Right hindlimb (tissue), 1 donor: ENCODE data around the gene ADAMTS12.

Experiments used
- DNase-seq: peaks from one replicate; pipeline ENCODE4 v3.0.0-alpha.2; 2018

ADAMTS12 gene

DNA sequence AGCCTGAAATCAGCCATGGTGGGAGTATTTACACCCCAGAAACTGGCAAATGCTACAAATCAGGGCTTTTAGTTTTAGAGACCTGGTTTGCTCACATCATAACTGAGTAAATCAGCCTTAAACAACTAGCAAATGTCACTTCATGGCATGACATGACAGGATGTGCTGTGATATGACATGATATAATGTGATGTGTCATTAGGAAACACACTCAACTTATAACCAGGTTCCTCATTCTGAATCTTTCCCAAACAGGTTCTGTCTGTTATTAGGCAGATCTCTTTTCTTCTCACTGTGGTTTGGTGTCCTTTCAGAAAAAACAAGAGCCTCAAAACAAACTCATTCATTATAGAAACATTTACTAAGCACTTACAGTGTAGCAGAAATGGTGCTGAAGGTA, 90.5 kb downstream of the ADAMTS12 start:
- DNase-seq, result no peak

DNA sequence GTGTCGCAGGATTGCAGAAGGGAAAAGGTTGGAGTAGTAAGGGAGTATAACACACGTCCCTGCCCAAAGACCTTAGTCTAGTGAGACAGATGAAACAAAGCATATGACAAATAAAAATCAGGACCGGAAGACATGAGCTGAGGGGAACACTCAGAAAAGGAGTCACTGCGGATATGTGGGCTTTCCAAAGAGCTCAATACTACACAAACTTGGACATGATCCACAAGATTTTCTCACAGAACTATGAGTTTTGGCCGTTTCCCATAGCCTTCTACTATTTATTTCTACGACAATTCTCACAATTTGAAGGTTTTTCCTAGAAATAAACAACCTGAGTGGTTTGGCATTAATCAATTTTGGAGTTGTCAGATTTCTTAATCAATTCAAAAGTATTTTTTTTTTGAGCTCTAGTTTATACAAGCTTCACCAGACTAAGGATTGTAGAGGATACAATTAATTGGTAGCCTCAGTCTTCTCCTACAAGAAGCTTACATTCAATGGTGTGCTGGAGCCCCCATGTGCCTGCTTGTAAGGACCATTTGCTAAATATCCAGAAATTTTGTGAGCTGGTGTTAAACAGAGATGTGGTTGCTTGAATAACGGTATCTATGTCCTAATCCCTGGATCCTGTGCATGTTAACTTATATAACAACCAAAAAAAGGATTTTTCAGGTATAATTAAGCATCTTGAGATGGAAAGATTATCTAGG, 91.4 kb downstream of the ADAMTS12 start:
- DNase-seq, result no peak

DNA sequence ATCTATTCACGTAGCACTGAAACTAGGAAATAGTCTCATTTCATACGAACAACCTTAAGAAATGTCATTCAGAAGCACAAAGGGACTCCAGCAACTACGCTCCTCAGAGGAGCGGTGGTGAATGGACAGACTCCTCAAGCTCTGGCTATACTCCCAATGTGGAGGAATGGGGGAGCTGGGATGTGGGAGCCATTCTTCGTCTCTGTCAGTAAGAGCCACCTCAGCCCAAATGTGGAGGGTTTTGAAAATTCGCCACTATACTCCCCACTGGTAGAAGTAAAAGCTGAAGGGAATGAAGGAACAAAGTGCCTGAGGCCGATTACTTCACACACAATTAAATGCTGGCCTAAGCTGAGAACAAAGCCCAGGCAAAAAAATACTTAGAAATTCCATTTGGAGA, 96.3 kb downstream of the ADAMTS12 start:
- no peak for DNase-seq

DNA sequence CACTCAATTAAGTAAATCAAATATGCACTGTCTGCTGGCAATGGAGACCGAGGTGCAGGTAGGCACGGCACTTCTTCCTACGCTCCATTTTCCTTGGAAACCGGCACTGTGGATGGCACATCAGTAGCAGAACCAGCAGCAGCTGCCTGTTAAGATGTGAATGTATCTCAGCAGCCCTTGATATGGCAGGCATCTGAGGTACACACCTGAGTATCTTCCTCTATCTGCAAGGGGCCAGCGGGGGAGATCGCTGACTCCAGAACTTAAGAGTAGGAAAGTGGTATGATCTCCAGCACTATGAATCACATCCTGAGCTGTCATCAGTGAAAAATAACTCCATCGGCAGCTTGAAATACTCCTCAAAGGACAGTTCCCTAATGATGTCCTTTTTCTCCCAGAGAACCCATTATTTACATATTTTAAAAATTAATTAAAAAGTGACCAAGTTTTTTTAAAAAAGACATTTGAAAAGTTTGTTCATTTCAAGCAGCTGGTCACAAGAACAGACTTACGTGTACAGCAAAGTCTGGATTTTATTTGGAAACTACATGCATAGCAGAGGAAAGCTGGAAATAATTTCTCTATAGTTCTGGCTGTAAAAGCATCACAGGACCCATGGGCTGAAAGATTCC, 97.1 kb downstream of the ADAMTS12 start:
- DNase-seq, result no peak

DNA sequence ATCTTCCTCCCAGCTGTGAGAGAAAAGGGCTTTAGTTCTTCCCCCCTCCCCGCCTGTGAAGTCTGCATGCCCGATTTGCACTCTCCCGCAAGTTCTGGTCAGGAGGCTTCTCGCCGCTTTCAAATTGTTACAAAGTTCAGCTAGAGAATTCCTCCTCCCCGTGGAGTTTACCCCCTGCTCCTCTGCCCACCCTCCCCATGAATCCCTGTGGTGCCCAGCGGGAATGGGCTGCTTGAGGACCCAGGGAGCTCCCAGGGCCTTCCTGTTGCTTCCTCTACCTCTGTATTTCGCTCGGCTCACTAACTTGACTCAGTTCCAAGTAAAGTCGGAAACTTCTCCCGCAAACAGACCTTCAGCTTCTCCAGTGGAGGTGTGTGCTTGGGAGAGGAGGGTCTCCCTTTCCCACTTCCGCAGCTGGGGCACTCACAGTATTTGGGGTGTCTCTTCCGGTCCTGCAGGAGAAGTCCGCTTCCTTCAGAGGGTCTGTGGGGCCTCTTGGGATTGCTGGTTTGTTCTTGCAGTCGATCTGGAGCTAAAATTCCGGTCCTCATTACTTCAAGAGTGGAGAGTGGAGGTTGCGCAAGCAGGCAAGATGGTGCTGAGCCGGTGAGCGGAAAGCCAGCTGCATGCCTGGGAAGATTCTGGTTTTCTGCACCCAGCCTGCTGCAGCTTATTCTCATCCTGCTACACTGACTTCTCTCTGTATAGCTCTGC, 97.8 kb downstream of the ADAMTS12 start:
- no peak for DNase-seq

DNA sequence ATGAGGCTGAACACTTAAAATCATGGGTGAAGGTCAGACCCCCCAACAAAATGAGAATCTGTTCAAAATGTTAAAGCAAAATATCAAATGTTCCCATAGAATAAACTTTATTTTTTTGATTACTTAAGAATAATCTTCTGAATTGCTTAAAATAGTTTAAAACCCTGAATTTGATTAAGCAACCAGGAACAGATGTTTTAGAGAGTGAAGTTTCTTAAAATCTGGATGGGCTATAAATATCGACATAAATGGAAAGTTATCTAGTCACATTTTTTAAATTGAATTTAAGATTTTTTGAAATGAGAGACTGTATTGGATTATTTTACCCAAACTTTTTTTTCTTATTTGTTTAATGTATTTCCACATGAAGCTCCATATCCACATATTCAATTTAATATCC, 98.5 kb downstream of the ADAMTS12 start:
- DNase-seq, result no peak

DNA sequence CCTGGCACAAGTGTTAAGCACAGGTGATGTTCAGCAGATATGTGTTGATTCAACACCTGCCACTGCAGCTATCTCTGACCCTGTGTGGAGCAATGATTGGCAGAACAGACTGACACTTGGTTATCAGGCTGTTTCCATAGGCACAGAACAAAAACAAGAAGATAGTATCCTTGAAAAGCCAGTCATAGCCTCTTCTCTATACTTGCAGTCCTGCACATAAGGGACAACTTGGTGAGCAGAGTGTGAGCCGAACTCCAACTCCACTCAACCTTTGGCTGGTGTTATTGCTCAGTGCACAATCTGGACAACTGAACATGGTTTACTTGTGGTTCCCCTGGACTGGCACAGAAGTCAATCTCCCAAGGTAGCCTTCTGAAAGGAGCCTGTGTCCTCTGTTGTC, 99.2 kb downstream of the ADAMTS12 start:
- no peak for DNase-seq

DNA sequence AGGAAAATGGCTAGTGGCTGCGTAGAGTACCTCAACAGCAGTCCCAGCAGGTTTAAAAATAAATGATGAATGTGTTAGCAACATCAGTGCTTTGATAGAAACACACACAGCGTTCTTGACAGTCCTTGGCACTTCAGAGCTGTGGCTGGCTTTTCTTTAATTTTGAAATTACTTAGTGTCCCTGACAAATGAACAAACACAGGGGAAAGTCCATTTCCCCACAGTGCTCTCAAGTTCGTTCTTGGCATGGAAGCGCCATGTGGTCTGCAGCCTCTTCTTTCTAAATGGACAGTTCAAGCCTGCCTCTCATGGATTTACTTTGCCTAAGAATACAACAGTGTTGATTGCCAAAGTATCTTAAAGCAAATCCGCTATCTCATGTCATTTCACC, 102.2 kb downstream of the ADAMTS12 start:
- no peak for DNase-seq

DNA sequence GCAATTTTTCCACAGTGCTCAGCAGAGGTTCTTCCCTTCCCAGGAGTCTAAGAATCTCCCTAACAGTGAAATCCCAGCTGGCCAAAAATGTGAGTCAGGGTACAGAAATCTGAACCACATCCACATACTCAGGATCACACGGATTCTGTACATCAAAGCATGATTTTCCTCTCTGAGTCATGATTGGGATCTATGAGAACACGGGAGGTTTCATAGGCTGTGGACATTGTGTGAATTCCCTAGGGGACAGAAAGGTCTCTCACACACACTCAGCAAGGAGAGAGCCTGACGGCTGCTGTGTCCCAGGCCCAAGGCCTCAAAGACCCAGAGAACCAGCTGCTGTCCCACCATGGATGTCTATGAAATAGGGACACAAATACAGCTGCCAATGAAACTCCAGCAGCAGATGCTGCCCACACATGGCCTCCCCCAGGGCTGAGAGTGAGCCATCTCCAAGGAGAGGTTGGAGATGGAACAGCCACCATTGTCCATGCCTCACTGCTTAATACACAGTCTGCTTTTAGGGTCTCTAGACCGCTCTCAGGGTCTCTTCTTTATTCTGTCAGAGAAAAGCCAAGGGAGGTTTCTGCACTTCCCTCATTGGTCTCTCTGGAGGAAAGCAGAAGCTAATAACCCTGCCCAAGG, 102.7 kb downstream of the ADAMTS12 start:
- DNase-seq, result no peak

DNA sequence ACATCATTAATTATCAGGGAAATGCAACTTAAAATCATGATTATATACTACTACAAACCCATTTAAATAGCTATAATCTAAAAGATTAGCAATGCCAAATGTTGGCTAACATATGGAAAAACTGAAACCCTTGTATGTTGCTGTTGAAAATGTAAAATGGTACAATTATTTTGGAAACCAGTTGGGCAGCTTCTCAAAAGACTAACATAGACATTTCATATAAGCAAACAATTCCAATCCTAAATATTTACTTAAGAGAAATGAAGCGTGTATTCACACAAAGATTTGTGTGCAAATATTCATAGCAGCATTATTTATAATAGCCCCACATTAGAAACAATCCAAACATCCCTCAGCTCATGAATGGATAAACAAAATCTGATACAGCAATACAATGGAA, 106.2 kb downstream of the ADAMTS12 start:
- DNase-seq, result no peak

DNA sequence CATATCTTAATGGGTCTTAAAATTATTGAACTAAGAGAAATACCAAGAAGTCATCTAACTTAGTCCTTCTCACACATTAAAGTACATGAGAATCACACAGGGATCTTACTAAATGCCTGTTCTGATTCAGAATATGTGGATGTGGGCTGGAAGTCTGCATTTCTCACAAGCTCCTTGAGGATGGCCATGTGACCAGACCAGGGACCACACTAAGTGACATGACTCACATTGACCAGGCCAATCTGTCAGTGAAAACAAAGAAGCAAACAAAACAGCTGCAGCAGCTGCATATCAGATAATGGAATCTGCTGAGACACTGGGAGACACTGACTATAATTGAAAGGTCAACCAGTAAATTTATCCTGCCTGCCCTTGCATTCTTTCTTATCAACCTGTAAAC, 110.5 kb downstream of the ADAMTS12 start:
- DNase-seq, result no peak

DNA sequence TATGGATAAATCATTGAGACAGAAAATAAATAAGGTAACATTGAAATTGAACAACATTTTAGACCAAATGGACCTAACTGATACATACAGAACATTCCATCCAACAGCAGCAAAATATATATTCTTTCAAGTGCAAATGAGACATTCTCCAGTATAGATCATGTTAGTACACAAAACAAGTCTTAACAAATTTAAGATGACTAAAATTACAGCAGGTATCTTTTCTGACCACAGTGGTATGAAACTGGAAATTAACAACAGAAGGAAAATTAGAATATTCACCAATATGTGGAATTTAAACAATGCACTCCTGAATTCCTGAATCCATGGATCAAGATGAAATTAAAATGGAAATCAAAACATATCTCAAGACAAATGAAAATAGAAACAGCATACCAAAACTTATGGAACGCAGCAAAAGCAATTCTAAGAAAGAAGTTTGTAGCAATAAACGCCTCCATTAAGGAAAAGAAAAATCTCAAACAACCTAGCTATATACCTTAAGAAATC, 115.6 kb downstream of the ADAMTS12 start:
- DNase-seq, result no peak

DNA sequence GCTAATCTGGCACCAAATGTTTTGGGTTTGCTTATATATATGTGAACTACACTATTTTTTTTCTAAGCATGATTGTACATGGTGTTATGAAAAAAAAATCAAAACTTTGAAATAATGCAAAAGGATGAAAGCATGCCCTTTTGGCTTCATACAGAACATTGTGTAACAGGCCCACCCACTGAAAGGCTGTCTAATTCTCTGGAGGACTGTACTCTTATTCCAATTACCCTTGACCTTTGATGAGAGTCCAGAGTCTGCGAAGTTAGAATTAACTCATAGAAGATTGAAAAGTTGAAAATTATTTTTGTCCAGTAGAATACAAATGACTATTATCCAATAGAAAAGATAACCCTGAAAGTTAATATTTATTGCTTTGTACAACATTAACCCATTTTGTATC, 117.4 kb downstream of the ADAMTS12 start:
- DNase-seq, result no peak

DNA sequence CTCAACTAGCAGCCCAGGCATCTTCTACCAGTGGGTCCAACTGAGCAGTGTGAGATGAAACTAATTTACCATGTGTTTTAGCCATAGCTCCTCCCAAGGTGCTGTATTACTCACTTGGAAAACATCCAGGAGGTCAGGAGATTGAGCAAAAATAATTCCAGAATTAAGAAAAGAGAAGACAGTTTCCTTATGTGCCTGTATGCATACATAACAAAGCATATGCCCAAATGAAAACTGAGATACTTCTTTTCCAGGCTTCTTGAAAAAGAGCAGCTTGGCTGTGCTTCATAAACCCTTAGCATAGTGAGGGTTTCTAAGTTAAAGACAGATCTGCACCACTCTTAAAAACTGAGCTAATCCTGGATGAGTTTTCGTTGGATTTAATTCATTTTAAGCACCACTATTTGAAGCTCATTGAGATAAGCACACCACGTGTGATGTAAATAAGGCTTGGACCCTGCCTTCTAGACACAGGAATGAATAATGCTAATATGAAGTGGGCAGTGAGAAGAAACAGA, 119.4 kb downstream of the ADAMTS12 start:
- DNase-seq, result no peak

DNA sequence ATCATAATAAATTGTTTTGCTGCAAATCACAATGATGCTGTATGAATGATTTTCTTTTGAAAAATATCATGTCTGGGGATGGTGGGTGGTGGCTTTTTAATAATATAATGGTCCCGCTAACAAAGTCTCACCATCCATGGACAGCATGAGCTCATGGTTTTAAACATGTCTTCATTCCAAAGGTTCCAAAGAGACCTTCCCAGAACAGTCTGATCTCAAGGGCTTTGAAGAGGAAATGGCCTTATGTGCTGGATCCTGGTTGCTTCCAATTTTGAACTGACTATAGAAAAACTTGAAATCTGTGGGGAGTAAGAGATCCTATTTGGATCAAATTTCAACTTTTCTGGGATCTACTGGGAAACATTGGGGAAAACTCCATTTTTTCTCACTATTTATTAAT, 121.8 kb downstream of the ADAMTS12 start:
- no peak for DNase-seq

DNA sequence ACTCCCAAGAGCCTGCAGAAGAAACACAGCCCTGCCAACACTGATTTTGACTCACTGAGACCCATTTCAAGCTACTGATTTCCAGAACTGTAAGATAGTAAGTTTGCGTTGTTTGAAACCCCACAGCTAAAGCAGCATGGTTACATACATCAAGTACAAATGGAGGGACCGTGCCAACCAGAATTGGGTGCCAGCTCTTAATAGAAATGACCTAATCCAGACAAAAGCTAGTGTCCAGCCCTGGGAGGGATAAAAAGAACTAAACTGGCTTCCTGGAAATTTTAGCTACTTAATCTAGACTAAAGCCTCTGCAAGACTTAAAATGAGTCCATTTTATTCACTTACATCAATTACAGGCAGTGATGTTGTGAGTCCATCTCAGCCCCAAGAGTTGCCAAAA, 122.6 kb downstream of the ADAMTS12 start:
- DNase-seq, result no peak

DNA sequence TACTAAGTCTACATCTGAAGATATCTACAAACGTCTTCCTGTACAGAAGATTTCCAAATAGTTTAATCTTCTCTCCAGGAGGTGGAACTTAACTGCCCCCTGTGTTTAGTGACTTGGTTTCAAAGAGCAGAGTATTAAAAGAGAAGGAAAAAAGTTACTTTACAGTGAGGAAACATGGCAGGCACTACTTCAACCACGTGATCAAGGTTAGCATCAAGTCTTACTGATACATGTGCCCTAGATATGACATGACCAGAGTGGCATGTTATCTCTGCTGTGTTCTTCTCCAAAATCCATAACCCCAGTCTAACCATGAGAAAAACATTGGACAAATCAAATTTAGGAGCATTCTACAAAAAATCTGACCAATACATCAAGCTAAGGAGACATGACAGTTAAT, 125.8 kb downstream of the ADAMTS12 start:
- DNase-seq, result no peak

DNA sequence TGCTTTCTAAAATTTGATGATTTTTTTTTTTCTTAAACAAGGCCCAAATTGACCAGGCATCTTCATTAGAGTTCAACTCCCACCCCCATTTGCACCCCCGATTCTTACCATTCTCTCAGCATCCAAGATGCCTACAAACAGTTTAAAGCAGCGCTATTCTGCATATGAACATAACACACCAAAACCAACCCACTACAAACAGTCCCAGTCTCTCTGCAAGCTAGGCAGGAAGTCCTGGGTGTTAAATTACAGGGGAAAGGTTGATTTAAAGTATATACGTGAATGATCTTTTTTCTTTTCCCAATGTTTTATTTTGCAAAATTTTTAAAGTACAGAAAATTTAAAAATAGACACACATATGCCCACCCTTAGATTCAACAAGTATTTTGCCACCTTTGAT, 127.0 kb downstream of the ADAMTS12 start:
- DNase-seq, result no peak

DNA sequence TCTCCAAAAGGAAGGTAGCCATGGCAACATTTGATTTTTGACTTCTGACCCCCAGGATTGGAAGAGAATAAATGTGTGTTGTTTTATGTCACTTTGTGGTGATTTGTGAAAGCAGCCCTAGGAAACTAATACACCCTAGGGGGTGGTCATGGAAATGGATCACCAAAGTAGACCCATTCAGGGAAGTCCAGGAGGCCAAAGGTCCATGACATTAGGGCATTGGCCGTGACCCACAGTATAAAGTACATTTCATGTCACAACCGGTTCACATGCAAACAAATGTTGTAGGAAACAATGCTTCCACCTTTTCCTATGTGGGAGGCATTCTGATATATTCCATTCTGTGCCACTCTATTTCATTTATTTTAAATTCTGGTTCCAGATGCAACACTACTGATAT, 128.4 kb downstream of the ADAMTS12 start:
- DNase-seq, result no peak

DNA sequence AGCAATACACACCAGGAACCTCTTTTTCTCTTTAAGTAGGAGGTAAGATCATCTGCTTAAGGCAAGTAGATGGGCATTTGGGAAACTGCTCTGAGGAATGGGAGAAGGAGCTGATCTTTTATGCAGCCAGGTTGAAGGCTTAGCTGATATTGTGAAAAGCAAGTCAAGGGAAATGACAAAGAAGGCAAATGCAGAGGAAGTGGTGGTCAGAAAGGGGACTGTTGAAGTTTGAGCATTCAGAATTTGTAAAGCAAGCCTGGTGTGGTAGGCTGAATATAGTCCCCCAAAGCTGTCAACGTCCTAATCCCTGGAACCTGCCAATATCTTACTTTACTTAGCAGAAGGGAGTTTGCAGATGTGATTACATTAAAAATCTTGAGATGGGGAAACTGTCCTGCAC, 128.9 kb downstream of the ADAMTS12 start:
- DNase-seq, result no peak

DNA sequence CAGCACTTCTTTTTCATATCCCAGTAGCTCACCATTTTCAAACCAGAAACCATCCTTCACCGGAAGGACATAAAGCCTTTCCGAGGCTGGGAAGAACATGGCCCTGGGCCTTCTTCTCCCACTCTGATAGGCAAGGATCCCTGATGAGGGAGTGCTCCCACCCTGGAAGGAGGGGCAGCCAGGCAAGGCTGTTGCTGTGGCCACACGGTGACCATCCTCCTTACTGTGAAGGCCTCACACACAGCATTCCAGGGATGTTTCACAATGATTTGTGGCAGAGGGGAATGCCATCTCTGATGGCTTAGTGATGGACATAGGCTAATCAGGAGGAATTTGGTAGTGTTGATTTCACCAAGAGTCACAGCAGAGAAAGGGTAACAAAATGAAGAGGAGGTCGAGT, 130.7 kb downstream of the ADAMTS12 start:
- no peak for DNase-seq

DNA sequence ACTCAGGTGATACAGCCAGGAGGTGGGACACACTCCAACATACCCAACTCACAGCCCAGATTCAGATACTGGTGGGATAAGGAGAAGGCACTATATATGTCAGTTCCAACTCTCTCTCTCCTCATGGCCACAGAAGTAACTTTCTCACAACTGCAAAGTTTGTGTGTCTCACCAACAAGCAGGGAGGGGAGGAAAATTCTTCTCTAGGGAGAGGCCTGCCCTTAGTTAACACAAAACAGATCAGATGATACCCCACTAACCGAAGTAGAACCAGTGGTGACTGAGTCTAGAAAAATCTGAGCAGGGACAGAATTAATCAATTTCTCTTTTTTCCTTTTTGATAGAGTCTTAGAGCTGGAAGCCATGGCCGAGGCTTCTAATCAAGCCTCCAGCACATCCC, 133.1 kb downstream of the ADAMTS12 start:
- DNase-seq, result no peak

DNA sequence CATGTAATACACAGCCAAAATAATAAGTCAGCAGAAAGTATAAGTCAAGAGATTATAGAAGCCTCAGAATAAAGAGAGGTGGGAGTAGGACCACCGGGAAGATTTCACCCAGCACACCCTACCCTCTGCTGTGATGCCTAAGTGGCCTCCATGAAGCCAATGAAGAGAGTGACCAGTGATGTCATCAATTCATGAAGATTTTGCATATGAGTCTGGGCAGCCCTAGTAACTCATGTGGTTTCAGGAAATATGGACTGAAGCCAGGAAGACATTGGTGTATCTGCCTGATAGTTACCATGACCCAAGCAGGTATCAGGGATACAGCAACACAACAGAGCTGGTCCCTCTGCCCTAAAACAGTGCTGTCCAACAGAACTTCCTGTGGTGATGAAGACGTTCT, 135.3 kb downstream of the ADAMTS12 start:
- no peak for DNase-seq
